ENCODE data around the gene OR2B6. TPM values are rescaled to one million over a fixed set of nuclear protein-coding genes. Genes with fewer than 3 reads are reported as not detected.
"Not testable (repeated sequence)": the region's sequence is repeated elsewhere in the genome, so short reads cannot be mapped to it uniquely, and the experiment has no call there.

OR2B6 gene
- not detected in 3 replicates for total RNA-seq
- long read RNA-seq, partial matches to known transcripts, result 0 of 1 reads
- long read RNA-seq, other reads (novel, unspliced or antisense), result 1 of 1 reads

- no peaks in the 10 kb centered on the region for H3K9me3 Mint-ChIP-seq (ENCODE audit: low read depth)
Observed at GRCh38 chr6:27956941-27957340, at the start of gene OR2B6. Gene OR2B6, plus strand, starts transcription at chr6:27957241. Its CDS starts 0 bp downstream, at chr6:27957241.

GRCh38 chr6:27908017-27908416 is 49.0 kb upstream of the OR2B6 start:
- H3K36me3 Mint-ChIP-seq (ENCODE audit: low read depth), result no peaks in the 10 kb centered on the region
- no peaks in the 10 kb centered on the region for H3K4me1 Mint-ChIP-seq (ENCODE audit: low read depth)
- no peak for DNase-seq (ENCODE audit: low spot score)
- peaks cover 10% of the 10 kb centered on the region for H3K27me3 Mint-ChIP-seq (ENCODE audit: low read depth)
- H3K4me3 Mint-ChIP-seq (ENCODE audit: unreplicated experiment), result no peak overlapping the region
- TF ChIP-seq CTCF (IDR thresholded peaks at IDR 0.05), result no peak
- no peak overlapping the region for H3K27ac Mint-ChIP-seq (ENCODE audit: unreplicated experiment)
- H3K9me3 Mint-ChIP-seq (ENCODE audit: low read depth), result no peaks in the 10 kb centered on the region

More at GRCh38 chr6:27956941-27957340, at the start of gene OR2B6:
- Mint-ChIP-seq H3K27me3 (ENCODE audit: low read depth) (peaks cover 31% of the 10 kb centered on the region), H3K4me3 (ENCODE audit: unreplicated experiment) (no peak within 1 kb of the TSS), H3K4me1 (ENCODE audit: low read depth) (no peaks in the 10 kb centered on the region), H3K36me3 (ENCODE audit: low read depth) (no peaks in the 10 kb centered on the region), H3K27ac (ENCODE audit: unreplicated experiment) (no peak within 1 kb of the TSS)
- no peak for TF ChIP-seq CTCF (IDR thresholded peaks at IDR 0.05)
- DNase-seq (ENCODE audit: low spot score), result no peak

- H3K4me1 Mint-ChIP-seq (ENCODE audit: low read depth), result no peaks in the 10 kb centered on the region
- peaks cover 12% of the 10 kb centered on the region for H3K27me3 Mint-ChIP-seq (ENCODE audit: low read depth)
- DNase-seq (ENCODE audit: low spot score), result no peak
- H3K27ac Mint-ChIP-seq (ENCODE audit: unreplicated experiment), result no peak within 1 kb of the TSS
- H3K4me3 Mint-ChIP-seq (ENCODE audit: unreplicated experiment), result no peak within 1 kb of the TSS
- H3K9me3 Mint-ChIP-seq (ENCODE audit: low read depth), result no peaks in the 10 kb centered on the region
- no peak for TF ChIP-seq CTCF (IDR thresholded peaks at IDR 0.05)
- no peaks in the 10 kb centered on the region for H3K36me3 Mint-ChIP-seq (ENCODE audit: low read depth)
Observed at GRCh38 chr6:27911956-27912446, 45.0 kb upstream of the OR2B6 start, which contains the start of gene OR2B2. Gene OR2B2, minus strand, starts transcription at chr6:27912396. Its CDS starts 77 bp downstream, at chr6:27912319.

GRCh38 chr6:27922949-27923348 is 34.1 kb upstream of the OR2B6 start:
- Mint-ChIP-seq H3K27ac (ENCODE audit: unreplicated experiment) (no peak overlapping the region), H3K36me3 (ENCODE audit: low read depth) (no peaks in the 10 kb centered on the region), H3K4me3 (ENCODE audit: unreplicated experiment) (no peak overlapping the region), H3K9me3 (ENCODE audit: low read depth) (no peaks in the 10 kb centered on the region), H3K4me1 (ENCODE audit: low read depth) (no peaks in the 10 kb centered on the region), H3K27me3 (ENCODE audit: low read depth) (peaks cover 9% of the 10 kb centered on the region)
- TF ChIP-seq CTCF (IDR thresholded peaks at IDR 0.05), result no peak
- no peak for DNase-seq (ENCODE audit: low spot score)

- Mint-ChIP-seq H3K27me3 (ENCODE audit: low read depth) (peaks cover 9% of the 10 kb centered on the region), H3K27ac (ENCODE audit: unreplicated experiment) (no peak overlapping the region), H3K4me1 (ENCODE audit: low read depth) (no peaks in the 10 kb centered on the region), H3K9me3 (ENCODE audit: low read depth) (no peaks in the 10 kb centered on the region), H3K4me3 (ENCODE audit: unreplicated experiment) (no peak overlapping the region), H3K36me3 (ENCODE audit: low read depth) (no peaks in the 10 kb centered on the region)
- no peak for DNase-seq (ENCODE audit: low spot score)
- no peak for TF ChIP-seq CTCF (IDR thresholded peaks at IDR 0.05)
Observed at GRCh38 chr6:27924179-27924578, 32.9 kb upstream of the OR2B6 start.

- not testable (repeated sequence) for H3K4me1 Mint-ChIP-seq (ENCODE audit: low read depth); DNase-seq (ENCODE audit: low spot score); H3K27ac Mint-ChIP-seq (ENCODE audit: unreplicated experiment); H3K9me3 Mint-ChIP-seq (ENCODE audit: low read depth); H3K4me3 Mint-ChIP-seq (ENCODE audit: unreplicated experiment); H3K36me3 Mint-ChIP-seq (ENCODE audit: low read depth)
- peaks cover 12% of the 10 kb centered on the region for H3K27me3 Mint-ChIP-seq (ENCODE audit: low read depth)
Observed at GRCh38 chr6:27928041-27928440, 29.0 kb upstream of the OR2B6 start.

- H3K4me3 Mint-ChIP-seq (ENCODE audit: unreplicated experiment); H3K36me3 Mint-ChIP-seq (ENCODE audit: low read depth); DNase-seq (ENCODE audit: low spot score); H3K9me3 Mint-ChIP-seq (ENCODE audit: low read depth); H3K4me1 Mint-ChIP-seq (ENCODE audit: low read depth); H3K27ac Mint-ChIP-seq (ENCODE audit: unreplicated experiment): not testable (repeated sequence)
- peaks cover 12% of the 10 kb centered on the region for H3K27me3 Mint-ChIP-seq (ENCODE audit: low read depth)
Observed at GRCh38 chr6:27929930-27930329, 27.1 kb upstream of the OR2B6 start.

Data from chondrocyte (in vitro differentiated cells).